NCI-H1694 (cell line): ENCODE data around the gene PIPOX.

Experiments
- DNase-seq: peaks from one replicate; lab custom pipeline; 2025; lab: John Stamatoyannopoulos, UW

The PIPOX gene

GRCh38 chr17:29048440-29049368 lies 5.8 kb downstream of the PIPOX start:
- peak; percentile 72 for DNase-seq

- DNase-seq = no peak
These were observed 6.7 kb downstream of the PIPOX start for GRCh38 chr17:29049541-29050145.

- DNase-seq = no peak
These were observed 7.2 kb downstream of the PIPOX start for GRCh38 chr17:29050176-29050575.

- no peak for DNase-seq
These were observed 8.3 kb downstream of the PIPOX start for GRCh38 chr17:29051194-29051593.

- DNase-seq = no peak
These were observed 8.8 kb downstream of the PIPOX start for GRCh38 chr17:29051731-29052130.

- no peak for DNase-seq
These were observed 11.9 kb downstream of the PIPOX start for GRCh38 chr17:29054835-29055234.

GRCh38 chr17:29057361-29057760 lies 14.4 kb downstream of the PIPOX start:
- no peak for DNase-seq

GRCh38 chr17:29058391-29058790 lies 15.4 kb downstream of the PIPOX start:
- DNase-seq = no peak

GRCh38 chr17:29059281-29059680 lies 16.3 kb downstream of the PIPOX start:
- DNase-seq = no peak

- DNase-seq = no peak
These were observed 17.5 kb downstream of the PIPOX start for GRCh38 chr17:29060475-29060874.

- peak; percentile 37 for DNase-seq
These were observed 18.1 kb downstream of the PIPOX start for GRCh38 chr17:29061036-29061435.

- no peak for DNase-seq
These were observed 19.3 kb downstream of the PIPOX start for GRCh38 chr17:29062215-29062614.

GRCh38 chr17:29063992-29064391 lies 21.1 kb downstream of the PIPOX start:
- no peak for DNase-seq

- peak; percentile 97 for DNase-seq
These were observed 23.1 kb downstream of the PIPOX start for GRCh38 chr17:29066047-29066446.

GRCh38 chr17:29066606-29067005 lies 23.7 kb downstream of the PIPOX start:
- peak; percentile 86 for DNase-seq

- DNase-seq = no peak
These were observed 25.9 kb downstream of the PIPOX start for GRCh38 chr17:29068818-29069217.

- DNase-seq = no peak
These were observed 26.6 kb downstream of the PIPOX start for GRCh38 chr17:29069526-29070041.

- DNase-seq = no peak
These were observed 27.4 kb downstream of the PIPOX start for GRCh38 chr17:29070308-29070707.

GRCh38 chr17:29070781-29071180 lies 27.8 kb downstream of the PIPOX start:
- peak; percentile 32 for DNase-seq

GRCh38 chr17:29071303-29071702 lies 28.4 kb downstream of the PIPOX start:
- DNase-seq = no peak

GRCh38 chr17:29073045-29073444 lies 30.1 kb downstream of the PIPOX start:
- DNase-seq = no peak

GRCh38 chr17:29073520-29073919 lies 30.6 kb downstream of the PIPOX start:
- no peak for DNase-seq

GRCh38 chr17:29074488-29074887 lies 31.5 kb downstream of the PIPOX start:
- DNase-seq = no peak
